Body of pancreas (tissue), 4 donors: ENCODE results near the gene MGMT. TPM values are rescaled to one million over a fixed set of nuclear protein-coding genes. Genes with fewer than 3 reads are reported as not detected.

Experiments used
- ATAC-seq: fragments of 150-250 bp; one replicate; pipeline ENCODE4 v1.9.1; 2016
- DNase-seq, 4 donors: peaks; one replicate each; pipeline ENCODE4 v3.0.0-alpha.2; 2019
- H3K27ac ChIP-seq, 4 donors: fragments of 200-600 bp; sonication (generic); 1 replicate in 3 of 4; 2 replicates in 1 of 4; pipeline versions ENCODE4 v1.5.1 to v1.6.1; 2016 to 2019; ENCODE audit warnings: mild to moderate bottlenecking in 1 of 4, mixed read lengths in 1 of 4, moderate library complexity in 1 of 4
- H3K27me3 ChIP-seq, 2 donors: fragments of 200-600 bp; sonication (generic); one replicate each; pipeline ENCODE4 v1.6.0; 2016; ENCODE audit warnings: mild to moderate bottlenecking in 1 of 2
- H3K36me3 ChIP-seq, 2 donors: fragments of 200-600 bp; sonication (generic); replicated peaks in 1 of 2; 2 replicates each; pipeline ENCODE4 v1.5.1; 2016; ENCODE audit warnings: low read depth in 2 of 2; ENCODE audit not compliant: insufficient read depth in 1 of 2
- H3K4me1 ChIP-seq: fragments of 200-600 bp; sonication (generic); one replicate; pipeline ENCODE4 v1.6.0; 2016
- H3K4me3 ChIP-seq, 2 donors: fragments of 200-600 bp; sonication (generic); 1 replicate in 1 of 2; 2 replicates in 1 of 2; pipeline ENCODE4 v1.5.1; 2016 to 2019
- H3K9me3 ChIP-seq, 3 donors: fragments of 200-600 bp; sonication (generic); 1 replicate in 2 of 3; 2 replicates in 1 of 3; pipeline ENCODE4 v1.5.1; 2016
- POLR2A ChIP-seq, 3 donors: fragments of 450-650 bp; IDR thresholded peaks; one replicate each; pipeline ENCODE4 v1.6.1; 2016; ENCODE audit warnings: antibody characterized with exemption in 3 of 3, mild to moderate bottlenecking in 2 of 3
- WGBS, 2 donors: methylation state at CpG; one replicate each; pipeline ENCODE4 v1.1.5; 2017; 5-methylcytosine and 5-hydroxymethylcytosine counted together
- intact Hi-C: fragments of 100-400 bp; cut with DNase I; formaldehyde crosslinking; loops from one replicate; pipeline ENCODE4 v1.15.1; 2023
- total RNA-seq, 2 donors: library from RNA; depleted of rRNA; stranded (reverse); fragments of >200 nt; gene quantifications; one replicate each; pipeline ENCODE4 v1.1.0, GENCODE V29; 2016
- TF ChIP-seq, protein P1 (sequence below), 7 experiments: fragments of 450-650 bp in 4 of 7; fragments of 200-600 bp in 3 of 7; sonication (generic) in 3 of 7; IDR thresholded peaks; one replicate each; pipeline ENCODE4 v1.5.1; 2016 to 2019; ENCODE audit warnings: antibody characterized with exemption in 7 of 7

Gene MGMT
- total RNA-seq, 2 donors from 2014 or later: 13.7 to 25.4 TPM

DNA sequence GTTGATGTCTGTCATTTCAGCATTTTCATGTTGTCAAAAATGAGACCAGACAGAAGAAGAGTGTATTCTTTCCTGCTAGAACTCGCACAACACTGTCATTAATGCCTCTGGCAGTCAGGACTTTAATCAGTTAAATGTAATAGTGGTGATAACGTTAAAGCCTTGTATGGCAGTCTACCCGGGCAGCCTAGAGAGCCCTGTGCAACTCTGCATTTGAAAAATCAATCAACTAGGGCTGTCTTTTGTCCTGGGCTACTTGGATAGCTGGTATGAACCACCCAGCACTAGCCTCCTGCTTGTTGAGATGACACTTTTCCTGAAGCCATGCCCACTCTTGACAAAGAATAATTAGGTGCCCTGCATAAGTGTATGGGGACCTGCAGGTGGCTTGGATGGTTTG, 19.8 kb downstream of the MGMT start:
- H3K9me3 ChIP-seq: peaks cover 0 to 20% (median 0%) of the 10 kb centered on the region in 3 donors

DNA sequence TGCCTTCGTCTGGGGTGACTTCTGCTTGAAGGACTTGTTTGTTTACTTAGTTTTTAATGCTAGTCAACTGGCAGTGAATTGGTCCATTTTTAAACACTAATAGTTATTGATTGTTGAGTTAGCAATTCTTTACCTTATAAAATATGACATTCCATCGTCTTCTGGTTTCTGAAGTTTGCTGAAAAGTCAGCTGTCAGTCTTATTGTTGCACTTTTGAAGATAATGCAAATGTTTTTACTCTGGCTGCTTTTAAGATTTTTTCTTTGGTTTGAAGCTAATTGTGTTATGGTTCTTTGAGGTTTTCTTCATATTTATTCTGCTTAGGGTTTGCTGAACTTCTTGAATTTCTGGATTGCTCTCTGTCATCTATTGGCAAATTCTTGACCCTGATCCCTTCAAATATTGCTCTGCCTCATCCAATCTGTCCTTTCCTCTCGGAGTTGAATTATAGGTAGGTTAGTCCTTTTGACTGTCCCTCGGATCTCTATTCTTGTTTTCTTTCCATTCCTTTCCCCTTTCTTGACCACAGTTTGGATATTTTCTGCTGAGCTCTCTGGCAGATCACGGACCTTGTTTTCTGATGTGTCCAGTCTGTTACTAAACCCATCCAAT, 24.2 kb downstream of the MGMT start:
- Histone ChIP-seq H3K27ac (no peak overlapping the region), H3K27me3 (no peaks in the 10 kb centered on the region), H3K36me3 (no peaks in the 10 kb centered on the region), H3K4me1 (no peaks in the 10 kb centered on the region), H3K9me3 (peaks cover 0 to 4% (median 0%) of the 10 kb centered on the region in 3 donors), H3K4me3 (no peak overlapping the region)
- no peak for DNase-seq
- no peak for ATAC-seq
- intact Hi-C loops: no loop called here
- no peak for TF ChIP-seq POLR2A (IDR thresholded peaks at IDR 0.05)
- TF ChIP-seq, protein P1, sequence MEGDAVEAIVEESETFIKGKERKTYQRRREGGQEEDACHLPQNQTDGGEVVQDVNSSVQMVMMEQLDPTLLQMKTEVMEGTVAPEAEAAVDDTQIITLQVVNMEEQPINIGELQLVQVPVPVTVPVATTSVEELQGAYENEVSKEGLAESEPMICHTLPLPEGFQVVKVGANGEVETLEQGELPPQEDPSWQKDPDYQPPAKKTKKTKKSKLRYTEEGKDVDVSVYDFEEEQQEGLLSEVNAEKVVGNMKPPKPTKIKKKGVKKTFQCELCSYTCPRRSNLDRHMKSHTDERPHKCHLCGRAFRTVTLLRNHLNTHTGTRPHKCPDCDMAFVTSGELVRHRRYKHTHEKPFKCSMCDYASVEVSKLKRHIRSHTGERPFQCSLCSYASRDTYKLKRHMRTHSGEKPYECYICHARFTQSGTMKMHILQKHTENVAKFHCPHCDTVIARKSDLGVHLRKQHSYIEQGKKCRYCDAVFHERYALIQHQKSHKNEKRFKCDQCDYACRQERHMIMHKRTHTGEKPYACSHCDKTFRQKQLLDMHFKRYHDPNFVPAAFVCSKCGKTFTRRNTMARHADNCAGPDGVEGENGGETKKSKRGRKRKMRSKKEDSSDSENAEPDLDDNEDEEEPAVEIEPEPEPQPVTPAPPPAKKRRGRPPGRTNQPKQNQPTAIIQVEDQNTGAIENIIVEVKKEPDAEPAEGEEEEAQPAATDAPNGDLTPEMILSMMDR (IDR thresholded peaks at IDR 0.05): no peak
- 71 to 83% methylated on average over 5 of the region's 5 CpGs for WGBS, 2 donors

More for the DNA sequence above, 19.8 kb downstream of the MGMT start:
- Histone ChIP-seq H3K27ac (no peak overlapping the region), H3K4me3 (no peak overlapping the region), H3K4me1 (no peaks in the 10 kb centered on the region), H3K27me3 (no peaks in the 10 kb centered on the region), H3K36me3 (no peaks in the 10 kb centered on the region)
- WGBS, 2 donors: 18 to 19% methylated on average over 3 of the region's 3 CpGs
- ATAC-seq: no peak
- TF ChIP-seq, protein P1 (IDR thresholded peaks at IDR 0.05): no peak
- no peak for TF ChIP-seq POLR2A (IDR thresholded peaks at IDR 0.05)
- DNase-seq: no peak
- intact Hi-C loops: no loop called here

DNA sequence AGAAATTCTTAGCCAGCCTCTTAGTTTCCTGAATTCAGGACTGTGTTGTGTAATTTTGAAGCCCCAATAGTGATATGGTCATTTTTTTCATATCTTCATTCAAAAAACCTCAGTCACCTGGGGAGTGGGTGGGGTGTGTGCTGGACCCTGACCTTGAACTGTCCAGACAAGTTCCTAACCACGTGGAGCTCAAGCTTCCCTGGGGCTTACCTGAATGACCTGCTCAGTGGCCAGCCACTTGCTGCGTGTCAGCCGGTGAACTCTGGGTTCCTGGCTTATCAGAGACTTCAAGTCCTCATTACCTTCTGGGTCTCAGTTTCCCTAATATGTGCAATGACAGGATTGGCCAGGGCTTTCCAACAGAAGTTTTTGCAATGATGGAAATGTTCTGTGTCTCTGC, 27.1 kb downstream of the MGMT start:
- H3K9me3 ChIP-seq: peaks cover 0 to 4% (median 0%) of the 10 kb centered on the region in 3 donors
- no peaks in the 10 kb centered on the region for H3K4me1 ChIP-seq
- H3K4me3 ChIP-seq: no peak overlapping the region
- TF ChIP-seq, protein P1 (IDR thresholded peaks at IDR 0.05): no peak
- TF ChIP-seq POLR2A (IDR thresholded peaks at IDR 0.05): no peak
- WGBS, 2 donors: 75 to 78% methylated on average over 3 of the region's 3 CpGs
- no peak overlapping the region for H3K27ac ChIP-seq
- no peaks in the 10 kb centered on the region for H3K27me3 ChIP-seq
- H3K36me3 ChIP-seq: no peaks in the 10 kb centered on the region
- ATAC-seq: no peak
- no peak for DNase-seq
- intact Hi-C loops: no loop called here

- 67 to 76% methylated on average over 5 of the region's 5 CpGs for WGBS, 2 donors
- ATAC-seq (no peak), DNase-seq (no peak)
- H3K27ac ChIP-seq: no peak overlapping the region
- TF ChIP-seq, protein P1 (IDR thresholded peaks at IDR 0.05): no peak
- TF ChIP-seq POLR2A (IDR thresholded peaks at IDR 0.05): no peak
- H3K9me3 ChIP-seq: peaks cover 0 to 4% (median 0%) of the 10 kb centered on the region in 3 donors
- intact Hi-C loops: no loop called here
- H3K4me1 ChIP-seq: no peaks in the 10 kb centered on the region
- no peaks in the 10 kb centered on the region for H3K27me3 ChIP-seq
- no peaks in the 10 kb centered on the region for H3K36me3 ChIP-seq
- no peak overlapping the region for H3K4me3 ChIP-seq
These were observed 27.7 kb downstream of the MGMT start for GRCh38 chr10:129494740-129495139.

- Histone ChIP-seq H3K9me3 (peaks cover 0 to 4% (median 0%) of the 10 kb centered on the region in 3 donors), H3K27ac (no peak overlapping the region), H3K4me1 (no peaks in the 10 kb centered on the region), H3K27me3 (no peaks in the 10 kb centered on the region), H3K36me3 (no peaks in the 10 kb centered on the region), H3K4me3 (no peak overlapping the region)
- 89 to 94% methylated on average over 6 of the region's 6 CpGs for WGBS, 2 donors
- intact Hi-C loops: no loop called here
- DNase-seq (no peak), ATAC-seq (no peak)
- TF ChIP-seq POLR2A (IDR thresholded peaks at IDR 0.05): no peak
- TF ChIP-seq, protein P1 (IDR thresholded peaks at IDR 0.05): no peak
These were observed 28.2 kb downstream of the MGMT start for GRCh38 chr10:129495256-129495655.
